Lung microvascular endothelial cell (primary cell): ENCODE data around the gene NUP214. TPM values are rescaled to one million over a fixed set of nuclear protein-coding genes. Genes with fewer than 3 reads are reported as not detected.
"Not testable (repeated sequence)": the region's sequence is repeated elsewhere in the genome, so short reads cannot be mapped to it uniquely, and the experiment has no call there.

Experiments
- DNase-seq, 2 donors: peaks; one replicate each; pipeline versions ENCODE4 v3.0.0 to v3.0.0-alpha.2; 2010; ENCODE audit warnings: low read depth in 2 of 2
- total RNA-seq: library from RNA; depleted of rRNA; stranded (reverse); fragments of >200 nt; gene quantifications from 2 replicates; pipeline ENCODE4 v1.2.1, GENCODE V29; 2014

The NUP214 gene
- total RNA-seq, 1 donor from 2014 or later: 7.5 TPM

- DNase-seq: no peak
Observed at GRCh38 chr9:131258698-131259431, 133.5 kb downstream of the NUP214 start.

DNA sequence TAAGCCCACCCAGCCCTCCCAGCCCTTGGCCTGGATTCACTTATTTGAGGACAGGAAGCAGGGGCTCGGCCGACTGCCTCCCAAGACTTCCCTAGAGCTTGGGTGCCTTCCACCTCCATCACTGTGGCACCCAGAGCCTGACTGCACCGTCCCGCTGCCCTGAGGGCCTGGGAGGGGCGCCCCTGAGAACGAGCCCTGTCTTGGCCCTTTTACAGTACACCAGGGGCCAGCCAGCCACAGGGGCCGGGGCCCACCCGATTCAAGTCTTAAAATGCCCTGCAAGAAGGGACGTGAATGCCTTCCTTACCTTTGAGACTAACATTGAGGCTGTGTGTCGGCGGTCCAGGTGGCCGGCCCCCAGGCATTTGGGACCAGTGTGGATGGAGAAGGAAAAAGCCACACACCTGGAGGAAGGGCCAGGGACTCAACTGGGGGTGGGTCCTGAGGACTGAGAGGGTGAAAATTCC is 134.1 kb downstream of the NUP214 start:
- DNase-seq: no peak

- no peak for DNase-seq
Observed at GRCh38 chr9:131259916-131260597, 134.7 kb downstream of the NUP214 start.

- DNase-seq: no peak
Observed at GRCh38 chr9:131260751-131261452, 135.5 kb downstream of the NUP214 start.

- DNase-seq: no peak
Observed at GRCh38 chr9:131262327-131263032, 137.1 kb downstream of the NUP214 start.

DNA sequence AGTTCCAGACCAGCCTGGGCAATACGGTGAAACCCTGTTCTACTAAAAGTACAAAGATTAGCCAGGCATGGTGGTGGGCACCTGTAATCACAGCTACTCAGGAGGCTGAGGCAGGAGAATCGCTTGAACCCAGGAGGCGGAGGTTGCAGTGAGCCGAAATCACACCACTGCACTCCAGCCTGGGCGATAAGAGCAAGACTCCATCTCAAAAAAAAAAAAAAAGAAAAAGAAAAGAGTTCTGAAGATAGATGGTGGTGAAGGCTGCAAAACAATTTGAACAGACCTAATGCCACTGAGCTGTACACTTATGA is 137.6 kb downstream of the NUP214 start:
- DNase-seq: not testable (repeated sequence)

- DNase-seq: no peak
Observed at GRCh38 chr9:131263701-131264100, 138.3 kb downstream of the NUP214 start.

DNA sequence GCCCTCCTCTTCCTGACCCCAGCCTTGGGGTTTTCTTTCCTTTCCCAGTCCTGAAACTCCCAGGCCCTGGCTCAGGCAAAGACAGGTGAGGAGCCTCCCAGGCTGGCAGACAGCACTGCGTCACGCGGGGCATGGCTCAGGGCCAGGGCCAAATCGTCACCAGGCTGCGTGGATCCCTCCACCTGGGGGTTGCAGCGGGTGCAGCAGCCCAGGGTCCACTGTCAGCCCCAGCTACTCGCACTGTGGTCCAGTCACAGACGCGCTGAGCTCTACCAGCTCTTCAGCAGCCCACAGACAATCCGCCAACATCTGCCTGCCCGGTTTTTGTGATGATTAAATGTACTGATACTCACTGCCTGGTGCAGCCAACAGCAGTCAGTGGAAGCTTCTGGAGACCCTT is 138.8 kb downstream of the NUP214 start:
- no peak for DNase-seq

DNA sequence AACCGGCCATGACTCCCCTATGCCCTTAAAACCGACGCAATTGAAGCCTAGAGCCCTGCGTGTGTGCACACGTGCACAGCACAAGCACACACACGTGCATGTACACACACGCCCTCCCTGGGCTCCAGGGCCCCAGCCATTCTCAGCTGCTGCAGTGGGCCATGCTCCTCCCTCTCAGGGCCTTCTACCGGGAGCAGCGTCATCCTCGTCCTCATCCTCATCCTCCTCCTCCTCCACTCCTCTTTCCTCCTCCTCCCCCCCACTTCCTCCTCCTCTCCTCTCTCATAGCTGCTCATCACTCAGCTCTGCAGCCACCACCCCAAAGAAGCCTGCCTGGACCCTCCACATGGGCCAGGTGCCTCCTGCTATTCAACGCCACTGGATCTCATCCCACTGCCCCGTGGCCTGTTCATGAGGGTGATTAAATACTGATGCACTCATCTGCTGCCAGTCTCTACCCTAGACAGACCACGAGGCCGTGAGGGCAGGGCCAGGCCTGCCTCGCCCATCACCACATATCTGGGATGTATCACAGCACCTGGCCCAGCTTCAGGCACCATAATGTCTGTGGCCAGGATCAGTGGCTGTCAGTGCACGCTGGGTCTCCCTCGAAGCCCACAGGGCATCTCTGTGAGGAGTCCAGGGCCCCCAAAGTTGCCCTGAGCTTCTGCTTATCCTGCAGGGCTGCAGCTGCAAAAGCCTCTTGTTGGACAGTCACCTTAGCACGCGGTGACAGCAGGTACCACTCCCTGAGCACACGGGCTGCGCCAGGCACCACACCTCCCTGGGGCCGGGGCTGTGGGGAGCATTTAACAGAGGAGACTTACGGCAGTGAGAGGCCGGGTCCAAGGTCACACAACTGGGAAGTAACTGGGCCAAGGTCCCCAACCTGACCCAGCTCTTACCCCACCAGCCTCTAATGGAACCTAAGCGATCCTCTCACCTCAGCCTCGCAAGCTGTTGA is 141.2 kb downstream of the NUP214 start:
- no peak for DNase-seq

DNA sequence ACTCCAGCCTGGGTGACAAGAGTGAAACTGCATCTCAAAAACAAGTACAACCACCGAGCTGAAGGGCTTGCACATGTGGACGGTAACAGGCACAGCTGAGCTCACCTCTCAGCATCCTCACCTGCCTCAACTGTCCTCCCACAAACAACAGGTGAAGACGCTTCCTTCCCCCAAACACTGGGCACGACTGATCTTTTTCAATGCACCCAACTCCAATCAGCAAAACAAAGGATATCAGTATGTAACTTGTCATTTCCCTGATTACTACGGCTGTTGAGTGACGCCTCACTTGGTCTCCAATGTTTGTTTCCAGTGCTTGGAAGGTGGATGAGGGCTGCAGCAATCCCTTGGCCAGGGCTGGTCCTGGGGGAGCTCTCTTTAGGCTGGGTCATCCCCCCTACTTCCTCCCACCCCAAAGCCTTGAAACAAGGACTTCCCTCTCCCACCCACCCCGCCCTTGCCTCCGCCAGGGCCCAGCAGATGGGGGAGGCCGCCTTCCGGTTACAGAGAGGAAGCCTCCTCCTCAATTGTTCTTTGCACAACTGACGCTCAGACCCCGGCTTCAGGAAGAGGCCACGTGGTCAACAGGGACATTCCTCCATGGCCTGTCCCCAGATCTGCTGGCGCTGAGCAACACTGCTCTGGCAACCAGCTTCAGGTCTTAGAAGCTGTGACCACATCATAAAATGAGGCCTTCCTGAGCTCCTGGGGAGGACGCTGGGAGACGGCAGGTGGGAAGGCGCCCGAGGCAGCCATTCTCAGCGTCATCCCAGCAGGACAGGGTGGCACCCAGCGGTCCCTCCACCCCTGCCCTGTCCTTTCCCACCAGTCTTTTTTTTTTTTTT is 145.0 kb downstream of the NUP214 start:
- DNase-seq: peak; percentile 63 to 70

- DNase-seq: not testable (repeated sequence)
Observed at GRCh38 chr9:131271016-131271273, 145.6 kb downstream of the NUP214 start.

- no peak for DNase-seq
Observed at GRCh38 chr9:131271506-131271931, 146.1 kb downstream of the NUP214 start.

DNA sequence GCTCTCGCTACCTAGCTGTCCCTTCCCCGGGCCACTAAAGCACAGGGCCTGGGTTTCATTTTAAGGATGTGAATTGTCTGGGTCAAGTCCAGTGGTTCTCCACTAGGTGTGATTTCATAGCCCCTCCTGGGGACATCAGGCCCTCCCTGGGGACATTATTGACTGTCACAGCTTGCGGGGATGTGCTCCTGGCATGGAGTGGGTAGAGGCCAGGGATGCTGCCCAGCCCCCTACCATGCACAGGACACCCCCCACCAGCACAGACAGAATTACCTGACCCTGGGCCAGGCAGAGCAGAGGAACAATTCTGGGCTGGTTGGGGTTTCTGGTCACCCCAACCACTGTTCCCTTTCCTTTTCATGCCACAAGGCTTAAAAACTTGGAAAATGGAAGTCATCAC is 146.8 kb downstream of the NUP214 start:
- DNase-seq: no peak

- no peak for DNase-seq
Observed at GRCh38 chr9:131273146-131273855, 147.9 kb downstream of the NUP214 start.

GRCh38 chr9:131273856-131274673 is 148.7 kb downstream of the NUP214 start:
- no peak for DNase-seq

DNA sequence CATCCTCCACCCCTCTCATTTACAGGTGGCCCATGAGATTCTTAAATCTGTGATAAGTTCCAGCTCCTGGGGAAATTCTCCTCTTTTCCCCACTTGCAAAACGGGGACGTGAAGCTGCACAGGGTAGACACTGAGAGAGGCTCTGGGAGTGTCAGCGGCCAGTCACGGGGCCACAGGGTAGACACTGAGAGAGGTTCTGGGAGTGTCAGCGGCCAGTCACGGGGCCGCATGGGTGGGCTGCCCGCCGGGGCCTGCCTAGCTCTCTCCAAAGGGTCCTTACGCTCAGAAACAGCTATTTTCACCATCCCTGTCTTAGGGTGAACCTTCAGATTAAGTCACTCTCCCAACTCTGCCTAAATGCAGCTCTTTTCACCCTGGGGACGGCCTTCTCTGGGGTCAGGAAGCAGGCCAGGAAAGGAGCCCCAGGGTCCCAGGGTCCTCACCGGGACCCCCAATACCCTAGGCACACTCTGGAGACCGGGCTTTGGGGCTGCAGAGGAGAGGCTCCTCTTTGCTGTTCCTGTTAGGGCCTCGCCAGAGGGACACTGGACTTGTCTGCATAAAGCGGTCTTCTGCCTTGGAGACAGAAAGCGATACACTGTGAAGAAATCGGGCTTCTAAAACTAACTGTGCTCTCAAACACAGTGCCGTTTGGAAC is 149.4 kb downstream of the NUP214 start:
- no peak for DNase-seq

DNA sequence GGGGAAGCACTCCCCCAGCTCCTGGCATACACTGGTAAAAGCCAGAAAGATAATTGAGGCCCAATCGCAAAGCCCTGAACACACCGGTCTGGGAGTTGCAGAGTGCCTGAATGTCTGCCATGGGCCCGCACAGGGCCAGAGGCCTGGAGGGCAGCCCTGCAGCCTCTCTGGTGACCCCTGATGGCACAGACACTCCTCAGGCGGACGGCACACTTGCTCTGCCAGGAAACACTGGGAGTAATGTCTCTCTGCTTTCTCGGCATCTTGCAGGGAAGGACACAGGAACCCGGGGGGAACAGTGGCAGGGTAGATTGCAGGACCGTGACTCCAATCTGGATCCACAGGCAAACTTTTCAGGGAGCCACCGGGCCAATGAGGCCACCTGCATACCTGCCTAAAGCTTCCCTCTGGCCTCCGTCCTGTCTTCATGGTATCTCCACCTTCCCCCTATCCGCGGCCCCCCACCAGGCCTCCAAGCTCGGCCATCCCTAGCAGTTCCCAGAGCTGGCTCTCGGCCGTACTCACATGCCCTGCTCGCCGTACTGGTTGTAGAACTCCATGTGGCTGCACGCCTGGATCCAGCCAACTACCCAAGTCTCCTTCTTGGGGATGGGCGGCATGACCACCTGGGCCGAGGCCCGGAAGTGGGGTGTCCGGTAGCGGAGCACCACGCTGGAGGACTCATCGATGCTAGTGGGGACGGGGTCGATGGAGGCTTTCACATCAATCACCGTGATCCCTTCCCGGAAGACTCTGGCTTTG is 150.1 kb downstream of the NUP214 start:
- DNase-seq: peak in 1 of 2 donors; percentile 16
